HepG2 (cell line): Measurements from ENCODE around the gene RRAS. TPM values are rescaled to one million over a fixed set of nuclear protein-coding genes. Genes with fewer than 3 reads are reported as not detected.

Experiments
- AGO1 ChIP-seq: fragments of 200-400 bp; formaldehyde crosslinking; IDR thresholded peaks from 2 replicates; pipeline ENCODE4 v1.6.1; 2017; ENCODE audit warnings: mild to moderate bottlenecking, low read depth, low read length, moderate library complexity; ENCODE audit not compliant: poor library complexity, severe bottlenecking
- CEBPZ ChIP-seq: IDR thresholded peaks from 2 replicates; pipeline ENCODE4 v1.6.1; 2012; ENCODE audit warnings: low read length, improper control_type of control experiment
- DMTF1 ChIP-seq: sonication (generic); formaldehyde crosslinking; IDR thresholded peaks from 2 replicates; pipeline ENCODE4 v1.4.0; 2020; ENCODE audit warnings: mild to moderate bottlenecking, missing genetic modification reagents
- GFI1 ChIP-seq: sonication (generic); formaldehyde crosslinking; IDR thresholded peaks from 2 replicates; pipeline ENCODE4 v1.5.0; 2020; ENCODE audit warnings: missing genetic modification reagents, mild to moderate bottlenecking, borderline replicate concordance
- HOMEZ ChIP-seq: IDR thresholded peaks from 2 replicates; pipeline ENCODE4 v1.6.1; 2016; ENCODE audit warnings: low read depth
- NCOA5 ChIP-seq: sonication (generic); formaldehyde crosslinking; IDR thresholded peaks from 2 replicates; pipeline ENCODE4 v1.4.0; 2020; ENCODE audit warnings: missing genetic modification reagents
- NFIB ChIP-seq: sonication (generic); formaldehyde crosslinking; IDR thresholded peaks from 2 replicates; pipeline ENCODE4 v1.9.0; 2021; ENCODE audit warnings: missing genetic modification reagents, mild to moderate bottlenecking, borderline replicate concordance
- SSRP1 ChIP-seq: IDR thresholded peaks from 2 replicates; pipeline ENCODE4 v1.6.1; 2016; ENCODE audit warnings: control low read depth
- ZNF251 ChIP-seq: sonication (generic); formaldehyde crosslinking; IDR thresholded peaks from 2 replicates; pipeline ENCODE4 v1.9.0; 2021; ENCODE audit warnings: mild to moderate bottlenecking, missing genetic modification reagents
- ZNF737 ChIP-seq: sonication (generic); formaldehyde crosslinking; IDR thresholded peaks from 2 replicates; pipeline ENCODE4 v1.5.0; 2020; ENCODE audit warnings: missing genetic modification reagents, mild to moderate bottlenecking, borderline replicate concordance
- polyA plus RNA-seq, 8 experiments: library from polyadenylated mRNA; depleted of rRNA in 3 of 8; stranded (reverse) in 7 of 8; unstranded in 1 of 8; fragments of >200 nt; fragmentation: Illumina TruSeq in 4 of 8; extraction: Trizol in 4 of 8; gene quantifications; 2 replicates each; pipeline versions ENCODE4 v1.2.1 to v1.2.3, GENCODE V29; 2011 to 2016; ENCODE audit warnings: low read depth in 4 of 8, missing spikeins in 1 of 8, mixed read lengths in 1 of 8; ENCODE audit not compliant: insufficient read depth in 1 of 8
- total RNA-seq, 5 experiments: library from RNA; depleted of rRNA; stranded (reverse); fragments of >200 nt; fragmentation: Illumina TruSeq; extraction: Trizol; gene quantifications; 2 replicates each; pipeline ENCODE4 v1.2.3, GENCODE V29; 2016; ENCODE audit warnings: low read depth in 1 of 5
- TF ChIP-seq, protein P1 (sequence below): sonication (generic); formaldehyde crosslinking; IDR thresholded peaks from 2 replicates; pipeline ENCODE4 v1.4.0; 2020; ENCODE audit warnings: mild to moderate bottlenecking, missing genetic modification reagents, borderline replicate concordance
- TF ChIP-seq, protein P2 (sequence below): sonication (generic); formaldehyde crosslinking; IDR thresholded peaks from 2 replicates; pipeline ENCODE4 v1.4.0; 2020; ENCODE audit warnings: missing genetic modification reagents, borderline replicate concordance
- TF ChIP-seq, protein P3 (sequence below): sonication (generic); formaldehyde crosslinking; IDR thresholded peaks from 2 replicates; pipeline ENCODE4 v1.5.0; 2020; ENCODE audit warnings: missing genetic modification reagents

RRAS gene
- total and polyA plus RNA-seq, 2 of the 13 experiments (the other 11 are each of a cell fraction or from before 2014, with no cell fraction given), result 1.5 to 12.0 TPM

GRCh38 chr19:49591731-49592485 lies 48.0 kb downstream of the RRAS start (continued):
- no peak for TF ChIP-seq DMTF1 (CRISPR knock-in tag)
- TF ChIP-seq GFI1, result no peak
- no peak for TF ChIP-seq HOMEZ (CRISPR knock-in tag)
- no peak for TF ChIP-seq SSRP1 (CRISPR knock-in tag)
- TF ChIP-seq, protein P1, sequence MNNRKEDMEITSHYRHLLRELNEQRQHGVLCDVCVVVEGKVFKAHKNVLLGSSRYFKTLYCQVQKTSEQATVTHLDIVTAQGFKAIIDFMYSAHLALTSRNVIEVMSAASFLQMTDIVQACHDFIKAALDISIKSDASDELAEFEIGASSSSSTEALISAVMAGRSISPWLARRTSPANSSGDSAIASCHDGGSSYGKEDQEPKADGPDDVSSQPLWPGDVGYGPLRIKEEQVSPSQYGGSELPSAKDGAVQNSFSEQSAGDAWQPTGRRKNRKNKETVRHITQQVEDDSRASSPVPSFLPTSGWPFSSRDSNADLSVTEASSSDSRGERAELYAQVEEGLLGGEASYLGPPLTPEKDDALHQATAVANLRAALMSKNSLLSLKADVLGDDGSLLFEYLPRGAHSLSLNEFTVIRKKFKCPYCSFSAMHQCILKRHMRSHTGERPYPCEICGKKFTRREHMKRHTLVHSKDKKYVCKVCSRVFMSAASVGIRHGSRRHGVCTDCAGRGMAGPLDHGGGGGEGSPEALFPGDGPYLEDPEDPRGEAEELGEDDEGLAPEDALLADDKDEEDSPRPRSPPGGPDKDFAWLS (CRISPR knock-in tag), result no peak
- TF ChIP-seq NCOA5, result no peak
- TF ChIP-seq AGO1, result no peak
- no peak for TF ChIP-seq ZNF251 (CRISPR knock-in tag)
- TF ChIP-seq NFIB, result no peak
- TF ChIP-seq, protein P2, sequence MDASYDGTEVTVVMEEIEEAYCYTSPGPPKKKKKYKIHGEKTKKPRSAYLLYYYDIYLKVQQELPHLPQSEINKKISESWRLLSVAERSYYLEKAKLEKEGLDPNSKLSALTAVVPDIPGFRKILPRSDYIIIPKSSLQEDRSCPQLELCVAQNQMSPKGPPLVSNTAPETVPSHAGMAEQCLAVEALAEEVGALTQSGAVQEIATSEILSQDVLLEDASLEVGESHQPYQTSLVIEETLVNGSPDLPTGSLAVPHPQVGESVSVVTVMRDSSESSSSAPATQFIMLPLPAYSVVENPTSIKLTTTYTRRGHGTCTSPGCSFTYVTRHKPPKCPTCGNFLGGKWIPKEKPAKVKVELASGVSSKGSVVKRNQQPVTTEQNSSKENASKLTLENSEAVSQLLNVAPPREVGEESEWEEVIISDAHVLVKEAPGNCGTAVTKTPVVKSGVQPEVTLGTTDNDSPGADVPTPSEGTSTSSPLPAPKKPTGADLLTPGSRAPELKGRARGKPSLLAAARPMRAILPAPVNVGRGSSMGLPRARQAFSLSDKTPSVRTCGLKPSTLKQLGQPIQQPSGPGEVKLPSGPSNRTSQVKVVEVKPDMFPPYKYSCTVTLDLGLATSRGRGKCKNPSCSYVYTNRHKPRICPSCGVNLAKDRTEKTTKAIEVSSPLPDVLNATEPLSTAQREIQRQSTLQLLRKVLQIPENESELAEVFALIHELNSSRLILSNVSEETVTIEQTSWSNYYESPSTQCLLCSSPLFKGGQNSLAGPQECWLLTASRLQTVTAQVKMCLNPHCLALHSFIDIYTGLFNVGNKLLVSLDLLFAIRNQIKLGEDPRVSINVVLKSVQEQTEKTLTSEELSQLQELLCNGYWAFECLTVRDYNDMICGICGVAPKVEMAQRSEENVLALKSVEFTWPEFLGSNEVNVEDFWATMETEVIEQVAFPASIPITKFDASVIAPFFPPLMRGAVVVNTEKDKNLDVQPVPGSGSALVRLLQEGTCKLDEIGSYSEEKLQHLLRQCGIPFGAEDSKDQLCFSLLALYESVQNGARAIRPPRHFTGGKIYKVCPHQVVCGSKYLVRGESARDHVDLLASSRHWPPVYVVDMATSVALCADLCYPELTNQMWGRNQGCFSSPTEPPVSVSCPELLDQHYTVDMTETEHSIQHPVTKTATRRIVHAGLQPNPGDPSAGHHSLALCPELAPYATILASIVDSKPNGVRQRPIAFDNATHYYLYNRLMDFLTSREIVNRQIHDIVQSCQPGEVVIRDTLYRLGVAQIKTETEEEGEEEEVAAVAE (CRISPR knock-in tag), result no peak
- TF ChIP-seq ZNF737 (CRISPR knock-in tag), result no peak
- no peak for TF ChIP-seq CEBPZ
- TF ChIP-seq, protein P3, sequence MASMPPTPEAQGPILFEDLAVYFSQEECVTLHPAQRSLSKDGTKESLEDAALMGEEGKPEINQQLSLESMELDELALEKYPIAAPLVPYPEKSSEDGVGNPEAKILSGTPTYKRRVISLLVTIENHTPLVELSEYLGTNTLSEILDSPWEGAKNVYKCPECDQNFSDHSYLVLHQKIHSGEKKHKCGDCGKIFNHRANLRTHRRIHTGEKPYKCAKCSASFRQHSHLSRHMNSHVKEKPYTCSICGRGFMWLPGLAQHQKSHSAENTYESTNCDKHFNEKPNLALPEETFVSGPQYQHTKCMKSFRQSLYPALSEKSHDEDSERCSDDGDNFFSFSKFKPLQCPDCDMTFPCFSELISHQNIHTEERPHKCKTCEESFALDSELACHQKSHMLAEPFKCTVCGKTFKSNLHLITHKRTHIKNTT (CRISPR knock-in tag), result no peak
